ENCODE results near the gene PPP2R5D. TPM values are rescaled to one million over a fixed set of nuclear protein-coding genes. Genes with fewer than 3 reads are reported as not detected.

PPP2R5D gene
- total RNA-seq = 44.3 and 46.1 TPM in 2 replicates
- long read RNA-seq, partial matches to known transcripts = 17 of 21 reads
- long read RNA-seq, other reads (novel, unspliced or antisense) = 3 of 21 reads

DNA sequence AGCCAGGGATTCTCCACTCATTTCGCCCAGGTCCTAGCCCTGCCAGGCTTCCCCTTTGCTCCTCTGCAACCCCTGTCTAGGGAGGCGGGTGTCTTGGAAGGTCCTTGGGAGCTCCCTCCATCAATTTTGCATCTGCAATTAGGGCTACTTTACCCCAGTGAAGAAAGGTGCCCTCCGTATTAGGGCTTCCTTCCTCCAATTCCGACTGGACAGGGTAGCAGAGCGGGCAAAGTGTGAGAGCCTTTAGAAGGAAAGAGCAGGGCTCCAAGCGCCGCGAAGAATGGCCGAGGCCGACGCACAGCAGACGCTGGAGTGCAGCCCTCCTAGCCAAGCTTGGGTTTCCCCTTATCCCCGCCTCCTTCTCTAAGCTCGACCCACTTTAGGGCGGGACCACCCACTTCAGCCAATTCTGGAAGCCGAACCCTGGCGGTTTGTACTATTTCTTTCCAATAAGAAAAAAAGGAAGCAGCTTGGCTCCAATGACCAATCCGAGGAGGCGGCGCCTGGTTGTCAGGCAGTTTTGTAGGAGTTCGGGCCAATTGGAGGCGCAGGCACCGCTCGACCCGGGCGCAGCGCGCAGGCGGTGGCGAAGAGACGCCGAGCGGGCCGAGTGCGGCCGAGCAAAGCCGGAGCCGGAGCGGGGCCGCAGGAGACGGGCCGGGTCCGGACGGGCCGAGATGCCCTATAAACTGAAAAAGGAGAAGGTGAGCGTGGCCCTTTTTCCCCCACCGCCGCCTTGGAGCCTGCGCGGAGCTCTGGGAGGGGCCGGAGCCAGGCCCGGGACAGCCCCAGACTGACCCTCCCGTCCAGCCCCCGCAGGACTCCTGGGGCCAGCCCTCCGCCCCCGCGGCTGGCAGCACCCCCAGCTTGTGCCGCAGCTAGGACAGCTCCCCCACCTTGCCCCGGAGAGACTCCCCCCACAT is at the start of gene PPP2R5D:
Gene PPP2R5D, plus strand, starts transcription at position 570 of the 923 bp plus-strand sequence. Its CDS starts 108 bp downstream, at position 678.
- Mint-ChIP-seq H3K27ac (ENCODE audit: unreplicated experiment) (peak within 1 kb of the TSS; percentile 92), H3K27me3 (ENCODE audit: unreplicated experiment) (no peaks in the 10 kb centered on the region), H3K9me3 (ENCODE audit: unreplicated experiment) (no peaks in the 10 kb centered on the region), H3K4me3 (ENCODE audit: unreplicated experiment) (peak within 1 kb of the TSS; percentile 89), H3K4me1 (ENCODE audit: unreplicated experiment) (peaks cover 49% of the 10 kb centered on the region), H3K36me3 (ENCODE audit: unreplicated experiment) (peaks cover 2% of the 10 kb centered on the region)
- peak; percentile 98 for DNase-seq (ENCODE audit: extremely low spot score, unreplicated experiment)
- TF ChIP-seq, protein P1, sequence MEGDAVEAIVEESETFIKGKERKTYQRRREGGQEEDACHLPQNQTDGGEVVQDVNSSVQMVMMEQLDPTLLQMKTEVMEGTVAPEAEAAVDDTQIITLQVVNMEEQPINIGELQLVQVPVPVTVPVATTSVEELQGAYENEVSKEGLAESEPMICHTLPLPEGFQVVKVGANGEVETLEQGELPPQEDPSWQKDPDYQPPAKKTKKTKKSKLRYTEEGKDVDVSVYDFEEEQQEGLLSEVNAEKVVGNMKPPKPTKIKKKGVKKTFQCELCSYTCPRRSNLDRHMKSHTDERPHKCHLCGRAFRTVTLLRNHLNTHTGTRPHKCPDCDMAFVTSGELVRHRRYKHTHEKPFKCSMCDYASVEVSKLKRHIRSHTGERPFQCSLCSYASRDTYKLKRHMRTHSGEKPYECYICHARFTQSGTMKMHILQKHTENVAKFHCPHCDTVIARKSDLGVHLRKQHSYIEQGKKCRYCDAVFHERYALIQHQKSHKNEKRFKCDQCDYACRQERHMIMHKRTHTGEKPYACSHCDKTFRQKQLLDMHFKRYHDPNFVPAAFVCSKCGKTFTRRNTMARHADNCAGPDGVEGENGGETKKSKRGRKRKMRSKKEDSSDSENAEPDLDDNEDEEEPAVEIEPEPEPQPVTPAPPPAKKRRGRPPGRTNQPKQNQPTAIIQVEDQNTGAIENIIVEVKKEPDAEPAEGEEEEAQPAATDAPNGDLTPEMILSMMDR (IDR thresholded peaks at IDR 0.05) = no peak

DNA sequence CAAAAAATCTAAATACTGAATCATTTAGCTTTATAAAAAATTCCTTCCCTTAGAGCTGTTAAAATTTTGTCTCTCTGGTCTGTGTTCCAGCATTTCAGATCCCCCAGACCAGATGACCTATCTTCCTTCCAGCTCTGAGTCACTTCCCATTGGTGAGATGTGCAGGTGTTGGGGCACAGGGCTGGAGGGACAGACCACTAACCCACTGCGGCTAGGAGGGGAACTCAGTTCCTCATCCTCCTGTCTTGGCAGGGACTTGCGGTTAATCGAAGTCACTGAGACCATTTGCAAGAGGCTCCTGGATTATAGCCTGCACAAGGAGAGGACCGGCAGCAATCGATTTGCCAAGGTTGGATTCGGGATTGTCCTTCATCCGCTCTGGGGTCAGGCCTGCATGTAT is 49.0 kb upstream of the PPP2R5D start:
- TF ChIP-seq, protein P1 (IDR thresholded peaks at IDR 0.05) = no peak
- DNase-seq (ENCODE audit: extremely low spot score, unreplicated experiment) = no peak
- no peak overlapping the region for H3K27ac Mint-ChIP-seq (ENCODE audit: unreplicated experiment)
- peaks cover 22% of the 10 kb centered on the region for H3K4me1 Mint-ChIP-seq (ENCODE audit: unreplicated experiment)
- no peak overlapping the region for H3K4me3 Mint-ChIP-seq (ENCODE audit: unreplicated experiment)
- peaks cover 19% of the 10 kb centered on the region for H3K36me3 Mint-ChIP-seq (ENCODE audit: unreplicated experiment)
- no peaks in the 10 kb centered on the region for H3K9me3 Mint-ChIP-seq (ENCODE audit: unreplicated experiment)
- H3K27me3 Mint-ChIP-seq (ENCODE audit: unreplicated experiment) = no peaks in the 10 kb centered on the region

DNA sequence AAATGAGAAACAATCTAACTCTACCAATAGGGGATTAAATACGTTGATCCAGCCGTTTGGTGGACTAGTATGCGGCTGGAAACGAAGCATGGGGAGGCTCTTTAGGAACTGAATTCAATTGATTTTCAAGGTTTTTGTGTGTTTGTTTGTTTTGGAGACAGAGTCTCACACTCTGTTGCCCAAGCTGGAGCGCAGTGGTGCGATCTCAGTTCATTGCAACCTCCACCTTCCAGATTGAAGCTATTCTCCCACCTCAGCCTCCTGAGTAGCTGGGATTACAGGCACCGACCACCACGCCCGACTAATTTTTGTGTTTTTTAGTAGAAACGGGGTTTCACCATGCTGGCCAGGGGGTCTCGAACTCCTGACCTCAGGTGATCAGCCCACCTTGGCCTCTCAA is 48.0 kb upstream of the PPP2R5D start:
- H3K36me3 Mint-ChIP-seq (ENCODE audit: unreplicated experiment) = peaks cover 19% of the 10 kb centered on the region
- H3K4me3 Mint-ChIP-seq (ENCODE audit: unreplicated experiment) = no peak overlapping the region
- no peak for DNase-seq (ENCODE audit: extremely low spot score, unreplicated experiment)
- TF ChIP-seq, protein P1 (IDR thresholded peaks at IDR 0.05) = no peak
- H3K27ac Mint-ChIP-seq (ENCODE audit: unreplicated experiment) = no peak overlapping the region
- no peaks in the 10 kb centered on the region for H3K9me3 Mint-ChIP-seq (ENCODE audit: unreplicated experiment)
- H3K4me1 Mint-ChIP-seq (ENCODE audit: unreplicated experiment) = peaks cover 12% of the 10 kb centered on the region
- H3K27me3 Mint-ChIP-seq (ENCODE audit: unreplicated experiment) = no peaks in the 10 kb centered on the region

DNA sequence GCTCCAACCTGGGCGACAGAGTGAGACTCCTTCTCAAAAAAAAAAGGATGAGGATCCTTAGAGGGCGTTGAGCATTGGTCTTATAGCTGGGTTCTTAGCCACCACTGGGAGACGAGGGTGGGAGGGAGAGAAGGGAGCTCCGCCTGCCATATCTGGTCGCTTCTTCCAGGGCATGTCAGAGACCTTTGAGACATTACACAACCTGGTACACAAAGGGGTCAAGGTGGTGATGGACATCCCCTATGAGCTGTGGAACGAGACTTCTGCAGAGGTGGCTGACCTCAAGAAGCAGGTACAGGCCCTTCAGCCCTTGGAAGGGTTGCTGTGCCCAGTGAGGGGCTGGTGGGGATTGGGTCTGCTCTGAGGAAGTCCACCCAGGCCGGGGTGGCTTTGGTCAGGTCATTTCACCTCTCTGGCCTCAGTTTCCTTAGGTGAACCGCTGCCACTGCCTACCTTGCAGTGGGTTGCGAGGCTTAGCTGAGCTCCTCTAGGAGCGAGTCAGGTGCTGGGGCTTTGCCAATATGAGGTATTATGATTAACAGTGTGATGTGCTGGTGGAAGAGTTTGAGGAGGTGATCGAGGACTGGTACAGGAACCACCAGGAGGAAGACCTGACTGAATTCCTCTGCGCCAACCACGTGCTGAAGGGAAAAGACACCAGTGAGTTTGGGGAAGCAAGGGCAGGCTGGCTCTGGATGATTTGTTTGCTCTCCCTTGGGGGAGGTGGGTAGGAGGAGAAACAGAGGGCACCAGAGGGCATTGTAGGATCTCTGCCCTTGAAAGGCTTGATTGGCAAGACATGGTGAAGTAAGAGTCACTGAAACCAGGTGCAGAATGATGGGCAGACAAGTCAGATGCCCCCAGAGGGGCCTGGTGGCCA is 46.6 kb upstream of the PPP2R5D start:
- H3K4me3 Mint-ChIP-seq (ENCODE audit: unreplicated experiment) = no peak overlapping the region
- no peaks in the 10 kb centered on the region for H3K9me3 Mint-ChIP-seq (ENCODE audit: unreplicated experiment)
- H3K27me3 Mint-ChIP-seq (ENCODE audit: unreplicated experiment) = no peaks in the 10 kb centered on the region
- peaks cover 2% of the 10 kb centered on the region for H3K4me1 Mint-ChIP-seq (ENCODE audit: unreplicated experiment)
- DNase-seq (ENCODE audit: extremely low spot score, unreplicated experiment) = no peak
- peaks cover 21% of the 10 kb centered on the region for H3K36me3 Mint-ChIP-seq (ENCODE audit: unreplicated experiment)
- no peak overlapping the region for H3K27ac Mint-ChIP-seq (ENCODE audit: unreplicated experiment)
- TF ChIP-seq, protein P1 (IDR thresholded peaks at IDR 0.05) = no peak

Measured in osteocyte (in vitro differentiated cells).